ENCODE data around the gene PSMA6.
A peak's percentile ranks its signal among the peaks of the same experiment; 100 is the strongest.

Gene PSMA6

GRCh38 chr14:35365130-35366055 lies 73.2 kb downstream of the PSMA6 start:
- DNase-seq (ENCODE audit: low read depth in 1 of 2, low spot score in 1 of 2) = peak in 1 of 2 donors; percentile 60

- DNase-seq (ENCODE audit: low read depth in 1 of 2, low spot score in 1 of 2) = no peak
Observed at GRCh38 chr14:35366056-35366451, 73.9 kb downstream of the PSMA6 start.

- no peak for DNase-seq (ENCODE audit: low read depth in 1 of 2, low spot score in 1 of 2)
Observed at GRCh38 chr14:35366521-35366976, 74.4 kb downstream of the PSMA6 start.

GRCh38 chr14:35367056-35367372 lies 74.8 kb downstream of the PSMA6 start:
- DNase-seq (ENCODE audit: low read depth in 1 of 2, low spot score in 1 of 2) = no peak
